G401 (cell line): ENCODE results near the gene GBX2. TPM values are rescaled to one million over a fixed set of nuclear protein-coding genes. Genes with fewer than 3 reads are reported as not detected.

ENCODE experiments used
- DNase-seq: peaks from one replicate; pipeline ENCODE4 v3.0.0-alpha.2; 2015; ENCODE audit warnings: low spot score
- in situ Hi-C: cut with HindIII; loops from 2 replicates; pipeline ENCODE4 v1.10.0; 2016; ENCODE audit warnings: low sequenced_read_pairs, mixed read lengths
- total RNA-seq: library from RNA; depleted of rRNA; stranded (reverse); fragments of >200 nt; shearing (Covaris generic); gene quantifications from 2 replicates; pipeline ENCODE4 v1.2.3, GENCODE V29; 2014; rRNA removed

GBX2 gene
- total RNA-seq, 1 experiment from 2014 or later = 25.0 TPM

- in situ Hi-C loops = no loop called here
- no peak for DNase-seq
Observed at GRCh38 chr2:236124182-236124893, 43.8 kb downstream of the GBX2 start.

GRCh38 chr2:236123716-236124115 is 44.5 kb downstream of the GBX2 start:
- in situ Hi-C loops = no loop called here
- no peak for DNase-seq

- DNase-seq = no peak
Observed at GRCh38 chr2:236122236-236122635, 46.0 kb downstream of the GBX2 start.

GRCh38 chr2:236121546-236121945 is 46.6 kb downstream of the GBX2 start:
- DNase-seq = no peak

More at GRCh38 chr2:236122236-236122635, 46.0 kb downstream of the GBX2 start:
- in situ Hi-C loops = no loop called here

GRCh38 chr2:236120829-236121228 is 47.4 kb downstream of the GBX2 start:
- in situ Hi-C loops = no loop called here
- DNase-seq = no peak

More at GRCh38 chr2:236121546-236121945, 46.6 kb downstream of the GBX2 start:
- in situ Hi-C loops = no loop called here

DNA sequence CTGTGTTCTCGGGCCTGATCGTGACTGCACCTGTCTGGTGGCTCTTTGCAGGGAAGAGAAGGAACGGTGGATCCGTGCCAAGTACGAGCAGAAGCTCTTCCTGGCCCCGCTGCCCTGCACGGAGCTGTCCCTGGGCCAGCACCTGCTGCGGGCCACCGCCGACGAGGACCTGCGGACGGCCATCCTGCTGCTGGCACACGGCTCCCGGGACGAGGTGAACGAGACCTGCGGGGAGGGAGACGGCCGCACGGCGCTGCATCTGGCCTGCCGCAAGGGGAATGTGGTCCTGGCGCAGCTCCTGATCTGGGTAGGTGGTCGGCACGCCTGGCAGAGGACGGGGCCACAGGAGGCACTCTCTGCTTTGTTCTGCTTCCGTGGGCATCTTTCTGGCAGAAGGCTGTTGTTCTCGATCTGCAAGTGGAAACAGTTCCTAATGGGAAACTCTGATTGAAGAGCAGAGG is 48.0 kb downstream of the GBX2 start:
- in situ Hi-C loops = no loop called here
- peak; percentile 91 for DNase-seq

GRCh38 chr2:236119476-236119875 is 48.7 kb downstream of the GBX2 start:
- no peak for DNase-seq
- in situ Hi-C loops = no loop called here

DNA sequence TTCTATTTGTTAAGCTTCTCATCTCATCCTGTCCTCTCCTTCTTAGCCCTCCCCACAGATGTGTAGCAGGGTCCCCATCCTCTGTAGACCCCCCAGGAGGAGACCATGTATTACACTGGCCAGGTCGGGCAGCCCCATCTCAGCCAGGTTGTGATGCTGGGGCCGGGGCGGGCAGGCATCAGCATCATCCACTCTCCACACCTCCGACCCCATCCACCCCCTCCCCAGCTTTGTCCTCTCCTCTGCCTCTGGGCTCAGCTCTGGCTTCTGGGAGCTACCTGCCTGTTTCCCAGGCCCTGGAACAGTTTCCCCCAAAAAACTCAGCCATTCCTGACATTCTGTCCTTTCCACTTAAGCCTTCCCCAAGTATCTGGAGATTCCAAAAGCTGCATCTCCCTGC is 49.2 kb downstream of the GBX2 start:
- in situ Hi-C loops = no loop called here
- no peak for DNase-seq

DNA sequence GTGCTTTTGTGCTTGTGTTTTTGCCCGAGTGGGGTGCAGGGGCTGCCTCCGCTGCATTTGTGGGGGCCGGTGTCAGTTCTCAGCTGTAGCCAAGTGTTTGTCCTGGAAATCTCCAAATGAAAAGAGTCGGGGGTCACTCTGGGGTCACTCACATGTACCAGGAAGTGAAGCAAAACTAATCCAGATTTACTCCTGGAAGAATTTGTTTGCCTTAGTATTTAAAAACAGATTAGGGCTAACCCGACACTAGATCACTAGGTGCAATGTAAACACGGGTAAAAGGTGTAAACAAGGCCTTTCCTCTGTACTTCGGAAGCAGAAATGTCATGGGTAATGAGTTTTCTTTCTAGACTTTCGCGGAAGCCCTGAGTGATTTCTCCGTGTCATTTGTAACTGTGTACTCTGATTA is 50.3 kb downstream of the GBX2 start:
- DNase-seq = no peak
- in situ Hi-C loops = no loop called here

DNA sequence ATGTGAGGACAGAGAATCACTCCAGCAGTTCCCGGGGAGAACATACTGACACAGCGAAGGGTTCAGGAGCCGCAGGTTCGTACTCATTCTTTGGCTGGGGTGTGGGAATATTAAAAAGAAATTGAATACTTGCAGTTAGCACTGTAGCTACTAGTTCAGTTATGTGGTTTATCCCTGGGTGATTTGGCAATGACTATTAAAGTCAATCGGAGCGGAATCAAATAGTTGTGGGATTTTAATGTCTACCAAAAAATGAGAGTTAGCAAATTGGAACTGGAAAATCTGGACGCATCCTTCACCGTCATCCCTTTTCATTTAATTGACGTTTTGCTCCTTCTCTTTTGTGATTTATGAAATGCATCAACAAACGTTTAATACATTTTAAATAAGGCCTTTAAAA is 50.8 kb downstream of the GBX2 start:
- in situ Hi-C loops = no loop called here
- no peak for DNase-seq

Other genes starting within 250 kb of the GBX2 start
- gene ASB18, start 96.0 kb upstream of the GBX2 start, total RNA-seq = not detected in 2 replicates